ENCODE results near the gene MGARP.
A peak's percentile ranks its signal among the peaks of the same experiment; 100 is the strongest.

MGARP gene

GRCh38 chr4:139311909-139312308, 31.9 kb upstream of the MGARP start:
- Histone ChIP-seq H3K36me3 (no peaks in the 10 kb centered on the region), H3K27ac (no peak overlapping the region), H3K27me3 (no peaks in the 10 kb centered on the region), H3K4me3 (no peak overlapping the region), H3K9me3 (no peaks in the 10 kb centered on the region), H3K4me1 (peaks cover 0 to 35% (median 6%) of the 10 kb centered on the region in 4 donors)
- DNase-seq = no peak
- intact Hi-C loops (cut with DNase I; ENCODE audit: low total_unique reads) = no loop called here
- no peak for TF ChIP-seq CTCF (IDR thresholded peaks at IDR 0.05)

GRCh38 chr4:139304920-139305319, 24.9 kb upstream of the MGARP start:
- Histone ChIP-seq H3K4me1 (peaks cover 0 to 39% (median 15%) of the 10 kb centered on the region in 4 donors), H3K27me3 (no peaks in the 10 kb centered on the region), H3K4me3 (no peak overlapping the region), H3K9me3 (no peaks in the 10 kb centered on the region), H3K36me3 (no peaks in the 10 kb centered on the region), H3K27ac (no peak overlapping the region)
- no peak for DNase-seq
- TF ChIP-seq CTCF (IDR thresholded peaks at IDR 0.05) = no peak
- intact Hi-C loops (cut with DNase I; ENCODE audit: low total_unique reads) = no loop called here

- no peaks in the 10 kb centered on the region for H3K27me3 ChIP-seq
- TF ChIP-seq CTCF (IDR thresholded peaks at IDR 0.05) = peak; percentile 16 to 18
- no peaks in the 10 kb centered on the region for H3K9me3 ChIP-seq
- H3K27ac ChIP-seq = peak within 1 kb of the TSS; percentile 88 to 91
- H3K4me1 ChIP-seq = peaks cover 0 to 39% (median 20%) of the 10 kb centered on the region in 4 donors
- intact Hi-C loops (cut with DNase I; ENCODE audit: low total_unique reads) = no loop called here
- H3K36me3 ChIP-seq = no peaks in the 10 kb centered on the region
- peak within 1 kb of the TSS; percentile 87 to 88 for H3K4me3 ChIP-seq
- DNase-seq = peak; percentile 48 to 78
These were observed 22.0 kb upstream of the MGARP start, which contains the start of gene NDUFC1 for GRCh38 chr4:139301821-139302611. Gene NDUFC1, minus strand, starts transcription at chr4:139302477. Its CDS starts 6,679 bp downstream, at chr4:139295798.

- Histone ChIP-seq H3K4me1 (peaks cover 0 to 42% (median 20%) of the 10 kb centered on the region in 4 donors), H3K9me3 (no peaks in the 10 kb centered on the region), H3K27ac (peak within 1 kb of the TSS; percentile 88 to 91), H3K36me3 (no peaks in the 10 kb centered on the region), H3K4me3 (peak within 1 kb of the TSS; percentile 87 to 88), H3K27me3 (no peaks in the 10 kb centered on the region)
- peak; percentile 97 to 99 for DNase-seq
- intact Hi-C loops (cut with DNase I; ENCODE audit: low total_unique reads) = no loop called here
- TF ChIP-seq CTCF (IDR thresholded peaks at IDR 0.05) = no peak
These were observed 21.2 kb upstream of the MGARP start, which contains the start of gene NAA15 for GRCh38 chr4:139301113-139301820. Gene NAA15, plus strand, starts transcription at chr4:139301505. Its CDS starts 273 bp downstream, at chr4:139301778.

GRCh38 chr4:139300431-139301112, 20.5 kb upstream of the MGARP start:
- intact Hi-C loops (cut with DNase I; ENCODE audit: low total_unique reads) = no loop called here
- H3K9me3 ChIP-seq = no peaks in the 10 kb centered on the region
- TF ChIP-seq CTCF (IDR thresholded peaks at IDR 0.05) = no peak
- peaks cover 0 to 48% (median 21%) of the 10 kb centered on the region in 4 donors for H3K4me1 ChIP-seq
- H3K27ac ChIP-seq = peak overlapping the region; percentile 88 to 91
- H3K36me3 ChIP-seq = no peaks in the 10 kb centered on the region
- H3K27me3 ChIP-seq = no peaks in the 10 kb centered on the region
- no peak for DNase-seq
- peak overlapping the region; percentile 87 to 88 for H3K4me3 ChIP-seq
